Right kidney (tissue), 1 donor: ENCODE results near the gene EDRF1.

Source experiments
- DNase-seq: peaks from one replicate; pipeline ENCODE4 v3.0.0-alpha.2; 2016

The EDRF1 gene

GRCh38 chr10:125788156-125789034 lies 68.9 kb downstream of the EDRF1 start:
- DNase-seq, result no peak

GRCh38 chr10:125792342-125793300 lies 73.1 kb downstream of the EDRF1 start:
- no peak for DNase-seq

- no peak for DNase-seq
Observed at GRCh38 chr10:125795128-125795527, 75.6 kb downstream of the EDRF1 start.

DNA sequence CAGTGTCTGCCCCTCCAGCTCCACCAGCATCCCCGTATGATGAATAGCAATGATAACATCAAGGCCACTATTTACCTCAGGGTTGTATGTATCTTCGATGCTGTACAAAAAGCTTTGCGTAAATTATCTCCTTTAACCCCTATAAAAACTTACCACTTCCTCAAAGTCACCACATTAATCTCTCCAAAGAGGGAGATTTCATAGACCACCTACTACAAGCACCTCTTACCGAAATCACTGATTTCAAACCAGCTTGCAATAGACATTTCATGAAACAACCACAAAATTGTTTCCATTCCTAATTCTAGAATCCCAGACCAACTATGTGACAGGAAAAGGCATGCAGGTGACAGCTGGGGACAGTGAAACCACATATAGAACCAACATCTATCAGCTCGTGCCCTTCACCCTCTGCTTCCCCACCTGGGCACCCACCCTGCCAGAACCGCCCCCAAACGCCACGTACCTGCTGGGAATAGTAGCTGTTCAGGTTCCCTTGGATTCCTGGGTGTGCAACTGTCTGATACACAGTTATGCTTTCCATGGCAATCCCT lies 76.2 kb downstream of the EDRF1 start:
- no peak for DNase-seq

- DNase-seq, result no peak
Observed at GRCh38 chr10:125797424-125797823, 77.9 kb downstream of the EDRF1 start.

DNA sequence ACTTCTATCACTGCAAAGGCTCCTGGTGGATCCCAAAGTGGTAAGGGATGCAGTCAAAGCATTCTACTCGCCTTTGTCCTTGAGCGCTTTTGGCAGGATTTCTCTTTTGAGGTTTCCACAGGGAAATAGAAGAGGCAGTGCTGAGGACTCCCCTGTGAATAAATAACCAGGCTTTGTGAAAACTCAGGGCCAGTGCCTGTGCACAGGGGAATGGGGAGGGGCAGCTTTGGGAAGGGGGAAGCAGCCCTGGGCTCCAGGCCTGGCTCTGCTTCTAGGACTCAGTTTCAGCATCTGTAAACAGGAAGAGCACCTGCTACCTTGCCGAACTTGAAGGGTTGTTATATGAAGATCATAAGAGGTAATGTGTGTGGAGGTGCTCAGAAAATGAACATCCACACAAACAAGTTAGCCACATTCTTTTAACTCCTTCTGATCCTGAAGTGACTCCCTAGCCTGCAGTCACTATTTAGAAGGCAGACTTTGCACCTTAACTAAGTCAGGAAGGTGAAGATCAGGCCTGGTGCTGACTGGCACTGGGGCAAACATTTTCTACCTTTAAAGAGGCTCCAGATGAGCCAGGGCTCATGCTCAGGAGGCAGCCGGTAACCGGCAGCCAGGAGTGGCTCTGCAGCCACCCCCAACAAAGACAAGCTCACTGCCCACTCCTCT lies 78.6 kb downstream of the EDRF1 start:
- DNase-seq, result no peak

- no peak for DNase-seq
Observed at GRCh38 chr10:125799451-125800182, 80.1 kb downstream of the EDRF1 start.

DNA sequence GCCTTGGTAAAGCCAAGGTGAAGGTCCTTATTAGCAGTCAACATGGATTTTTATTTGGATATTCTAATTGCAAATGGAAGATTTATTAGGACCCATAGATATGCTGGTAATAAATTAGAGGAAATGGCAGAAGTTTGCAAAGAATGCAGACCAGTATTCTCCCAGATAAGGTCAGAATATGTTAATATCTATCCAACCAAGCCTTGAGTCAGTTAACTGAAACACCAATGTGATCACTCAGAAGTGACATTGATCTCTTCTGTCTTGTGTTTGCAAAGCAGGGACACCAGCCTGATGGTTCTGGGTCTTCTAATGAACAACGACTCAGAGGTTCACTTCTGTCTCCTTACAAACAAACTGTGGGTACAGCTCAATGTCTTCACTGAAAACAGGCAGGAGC lies 82.1 kb downstream of the EDRF1 start:
- DNase-seq, result no peak

- DNase-seq, result no peak
Observed at GRCh38 chr10:125802131-125802530, 82.6 kb downstream of the EDRF1 start.

DNA sequence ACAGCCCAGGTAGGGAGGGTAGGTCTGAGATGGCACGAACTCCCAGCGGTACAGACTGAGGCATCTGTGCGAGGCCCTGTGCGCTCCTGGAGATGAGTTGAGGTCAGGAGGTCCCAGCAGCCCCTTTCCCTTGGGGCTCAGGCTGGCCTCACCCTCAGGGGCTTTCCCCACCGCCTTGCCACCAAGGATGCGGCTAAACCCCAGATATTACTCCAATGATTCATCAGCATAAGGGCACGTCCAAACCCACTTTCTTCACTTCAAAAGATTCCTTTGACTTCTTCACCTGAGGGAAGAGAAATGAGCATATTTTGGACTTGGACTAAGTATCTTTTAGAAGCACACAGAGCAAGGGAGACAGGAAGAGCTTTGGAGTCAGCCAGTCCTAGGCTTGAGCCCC lies 83.2 kb downstream of the EDRF1 start:
- DNase-seq, result no peak

DNA sequence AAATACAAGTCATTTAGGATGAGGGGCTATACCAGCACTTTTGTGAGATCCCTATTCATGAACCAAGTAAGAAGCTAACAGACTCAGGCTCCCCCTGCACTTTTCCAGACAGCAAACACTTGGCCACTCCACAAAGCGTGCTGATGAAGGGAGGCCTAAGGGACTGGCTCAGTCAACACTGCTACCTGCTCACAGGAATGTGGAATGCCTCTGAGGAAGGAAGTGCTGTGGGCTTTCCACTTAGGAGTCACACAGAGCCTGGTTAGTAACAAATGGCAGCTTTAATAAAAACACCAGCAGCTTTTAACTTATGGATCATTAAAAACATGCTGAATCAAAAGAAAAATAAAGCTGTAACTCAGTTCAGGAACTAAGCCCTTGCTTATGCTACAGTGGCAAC lies 88.5 kb downstream of the EDRF1 start:
- no peak for DNase-seq

- no peak for DNase-seq
Observed at GRCh38 chr10:125811251-125811650, 91.7 kb downstream of the EDRF1 start.

GRCh38 chr10:125812128-125812750 lies 92.7 kb downstream of the EDRF1 start:
- DNase-seq, result no peak
